ENCODE results near the gene FAM229B. TPM values are rescaled to one million over a fixed set of nuclear protein-coding genes. Genes with fewer than 3 reads are reported as not detected.
"Not testable (repeated sequence)": the region's sequence is repeated elsewhere in the genome, so short reads cannot be mapped to it uniquely, and the experiment has no call there.

FAM229B gene
- total and polyA plus RNA-seq, 2 donors (not counting 1 experiment from before 2014, with no cell fraction given): 20.3 to 23.8 TPM

GRCh38 chr6:112044196-112044595 lies 43.2 kb upstream of the FAM229B start:
- Histone ChIP-seq H3K4me2 (ENCODE audit: extremely low read depth, insufficient read depth, low read length) (no peak overlapping the region), H4K20me1 (ENCODE audit: control insufficient read depth, extremely low read depth, insufficient read depth, low read length) (no peaks in the 10 kb centered on the region), H3K36me3 (ENCODE audit: control insufficient read depth, insufficient read depth, low read length) (no peaks in the 10 kb centered on the region), H3K9me3 (ENCODE audit: control insufficient read depth, insufficient read depth, low read depth, low read length) (no peaks in the 10 kb centered on the region), H3K27ac (ENCODE audit: insufficient read depth, low read length) (no peak overlapping the region), H3K9ac (ENCODE audit: insufficient read depth, low read length) (no peak overlapping the region), H3K27me3 (ENCODE audit: control insufficient read depth, insufficient read depth, low read length) (no peaks in the 10 kb centered on the region), H3K79me2 (ENCODE audit: control insufficient read depth, insufficient read depth, low read length) (no peaks in the 10 kb centered on the region), H3K4me3 (replicated peaks in 1 of 4; ENCODE audit: control extremely low read depth in 1 of 4, insufficient read depth in 1 of 4, low read depth in 3 of 4, low read length in 4 of 4) (no peak overlapping the region), H2AFZ (ENCODE audit: low read length) (no peak overlapping the region), H3K4me1 (ENCODE audit: control insufficient read depth, extremely low read depth, insufficient read depth, low read length) (peaks cover 2% of the 10 kb centered on the region)
- DNase-seq (ENCODE audit: low read depth in 2 of 2): no peak
- TF ChIP-seq EZH2 (IDR thresholded peaks at IDR 0.05; ENCODE audit: low read length, missing control alignments) (no peak), CTCF (conservative IDR thresholded peaks at IDR 0.05 in 1 of 2, IDR thresholded peaks at IDR 0.05 in 1 of 2; ENCODE audit: low read depth in 1 of 2, low read length in 2 of 2) (no peak)

- no peaks in the 10 kb centered on the region for H3K9me3 ChIP-seq (ENCODE audit: control insufficient read depth, insufficient read depth, low read depth, low read length)
- no peak overlapping the region for H3K9ac ChIP-seq (ENCODE audit: insufficient read depth, low read length)
- TF ChIP-seq CTCF (conservative IDR thresholded peaks at IDR 0.05 in 1 of 2, IDR thresholded peaks at IDR 0.05 in 1 of 2; ENCODE audit: low read depth in 1 of 2, low read length in 2 of 2) (no peak), EZH2 (IDR thresholded peaks at IDR 0.05; ENCODE audit: low read length, missing control alignments) (no peak)
Observed at GRCh38 chr6:112044856-112045255, 42.5 kb upstream of the FAM229B start.

GRCh38 chr6:112047523-112047922 lies 39.9 kb upstream of the FAM229B start:
- H4K20me1 ChIP-seq (ENCODE audit: control insufficient read depth, extremely low read depth, insufficient read depth, low read length); H3K4me2 ChIP-seq (ENCODE audit: extremely low read depth, insufficient read depth, low read length); H3K4me1 ChIP-seq (ENCODE audit: control insufficient read depth, extremely low read depth, insufficient read depth, low read length); H2AFZ ChIP-seq (ENCODE audit: low read length); DNase-seq (ENCODE audit: low read depth in 2 of 2); H3K9ac ChIP-seq (ENCODE audit: insufficient read depth, low read length); H3K36me3 ChIP-seq (ENCODE audit: control insufficient read depth, insufficient read depth, low read length); H3K9me3 ChIP-seq (ENCODE audit: control insufficient read depth, insufficient read depth, low read depth, low read length); H3K79me2 ChIP-seq (ENCODE audit: control insufficient read depth, insufficient read depth, low read length); H3K27me3 ChIP-seq (ENCODE audit: control insufficient read depth, insufficient read depth, low read length); H3K4me3 ChIP-seq (replicated peaks in 1 of 4; ENCODE audit: control extremely low read depth in 1 of 4, insufficient read depth in 1 of 4, low read depth in 3 of 4, low read length in 4 of 4); H3K27ac ChIP-seq (ENCODE audit: insufficient read depth, low read length): not testable (repeated sequence)

More at GRCh38 chr6:112044856-112045255, 42.5 kb upstream of the FAM229B start:
- Histone ChIP-seq H3K4me2 (ENCODE audit: extremely low read depth, insufficient read depth, low read length) (no peak overlapping the region), H3K27me3 (ENCODE audit: control insufficient read depth, insufficient read depth, low read length) (no peaks in the 10 kb centered on the region), H2AFZ (ENCODE audit: low read length) (no peak overlapping the region), H3K4me1 (ENCODE audit: control insufficient read depth, extremely low read depth, insufficient read depth, low read length) (peaks cover 2% of the 10 kb centered on the region), H3K27ac (ENCODE audit: insufficient read depth, low read length) (no peak overlapping the region), H4K20me1 (ENCODE audit: control insufficient read depth, extremely low read depth, insufficient read depth, low read length) (no peaks in the 10 kb centered on the region), H3K79me2 (ENCODE audit: control insufficient read depth, insufficient read depth, low read length) (no peaks in the 10 kb centered on the region), H3K36me3 (ENCODE audit: control insufficient read depth, insufficient read depth, low read length) (no peaks in the 10 kb centered on the region), H3K4me3 (replicated peaks in 1 of 4; ENCODE audit: control extremely low read depth in 1 of 4, insufficient read depth in 1 of 4, low read depth in 3 of 4, low read length in 4 of 4) (no peak overlapping the region)
- peak in 1 of 2 donors; percentile 100 for DNase-seq (ENCODE audit: low read depth in 2 of 2)
